DMS53 (cell line): ENCODE results near the gene RUBCN.
A peak's percentile ranks its signal among the peaks of the same experiment; 100 is the strongest.
"Not testable (repeated sequence)": the region's sequence is repeated elsewhere in the genome, so short reads cannot be mapped to it uniquely, and the experiment has no call there.

Experiments
- DNase-seq: peaks from one replicate; lab custom pipeline; 2025; lab: John Stamatoyannopoulos, UW

Gene RUBCN

DNA sequence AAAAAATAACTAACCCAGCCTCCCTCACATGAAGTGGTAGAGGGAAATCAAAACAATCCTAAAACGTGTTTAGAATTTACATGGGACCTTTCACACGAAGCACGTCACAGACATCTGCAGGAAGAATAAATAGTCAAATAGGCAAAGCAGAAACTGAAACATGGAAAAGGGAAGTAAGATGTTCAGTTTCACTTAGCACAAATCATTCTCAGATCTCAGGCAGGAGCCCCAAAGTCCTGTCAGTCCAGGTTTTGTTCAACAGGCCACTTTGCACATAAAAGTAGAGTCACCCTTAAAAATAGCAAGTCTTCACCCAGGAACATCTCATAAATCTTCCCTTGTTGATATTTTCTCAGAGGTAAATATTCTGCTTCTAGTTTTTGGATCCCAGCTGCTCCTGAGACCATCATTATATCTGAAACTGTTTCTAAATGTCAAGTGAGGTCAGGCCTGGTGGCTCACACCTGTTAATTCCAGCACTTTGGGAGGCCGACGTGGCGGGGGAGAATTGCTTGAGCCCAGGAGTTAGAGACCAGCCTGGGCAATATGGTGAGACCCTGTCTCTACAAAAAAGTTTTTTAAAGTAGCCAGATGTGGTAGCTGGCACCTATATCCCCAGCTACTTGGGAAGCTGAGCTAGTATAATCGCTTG is 1.9 kb downstream of the RUBCN start:
- no peak for DNase-seq

- DNase-seq: no peak
These were observed 3.7 kb downstream of the RUBCN start for GRCh38 chr3:197733042-197733441.

DNA sequence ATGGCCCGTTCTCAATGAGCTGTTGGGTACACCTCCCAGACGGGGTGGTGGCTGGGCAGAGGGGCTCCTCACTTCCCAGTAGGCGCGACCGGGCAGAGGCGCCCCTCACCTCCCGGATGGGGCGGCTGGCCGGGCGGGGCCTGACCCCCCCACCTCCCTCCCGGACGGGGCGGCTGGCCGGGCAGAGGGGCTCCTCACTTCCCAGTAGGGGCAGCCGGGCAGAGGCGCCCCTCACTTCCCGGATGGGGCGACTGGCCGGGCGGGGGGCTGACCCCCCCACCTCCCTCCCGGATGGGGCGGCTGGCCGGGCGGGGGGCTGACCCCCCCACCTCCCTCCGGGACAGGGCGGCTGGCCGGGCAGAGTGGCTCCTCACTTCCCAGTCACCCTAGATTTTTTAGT is 5.2 kb downstream of the RUBCN start:
- not testable (repeated sequence) for DNase-seq

DNA sequence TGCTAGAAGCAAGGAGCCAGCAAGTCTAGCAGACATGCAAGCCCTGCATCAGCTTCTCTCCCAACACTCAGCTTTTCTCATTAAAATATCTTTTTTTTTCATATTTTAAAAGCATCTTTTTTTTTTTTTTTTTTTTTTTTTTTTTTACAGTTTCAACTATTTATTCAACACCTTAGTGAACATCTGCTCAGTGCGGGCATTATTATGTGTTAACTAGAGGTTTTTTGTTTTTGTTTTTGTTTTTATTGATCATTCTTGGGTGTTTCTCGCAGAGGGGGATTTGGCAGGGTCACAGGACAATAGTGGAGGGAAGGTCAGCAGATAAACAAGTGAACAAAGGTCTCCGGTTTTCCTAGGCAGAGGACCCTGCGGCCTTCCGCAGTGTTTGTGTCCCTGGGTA is 5.9 kb downstream of the RUBCN start:
- not testable (repeated sequence) for DNase-seq

GRCh38 chr3:197730200-197730599 is 6.5 kb downstream of the RUBCN start:
- peak; percentile 22 for DNase-seq

DNA sequence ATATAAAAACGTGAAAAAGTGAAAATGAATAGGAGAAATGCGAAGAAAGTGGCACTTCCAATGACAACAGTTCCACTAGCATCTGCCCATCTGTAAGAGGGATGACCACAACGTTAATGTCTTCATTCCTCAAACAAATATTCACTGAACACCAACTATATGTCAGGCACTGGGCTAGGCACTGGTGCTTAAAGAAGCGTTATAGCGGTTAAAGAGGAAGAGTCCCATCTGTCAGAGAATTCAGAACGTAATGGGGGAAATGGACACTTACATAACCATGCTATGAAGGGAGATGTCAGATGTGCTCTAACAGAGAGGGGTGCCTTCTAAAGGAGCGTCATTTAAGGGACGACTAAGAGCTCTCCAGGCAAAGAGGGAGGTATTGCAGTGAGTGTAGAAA is 8.2 kb downstream of the RUBCN start:
- no peak for DNase-seq

DNA sequence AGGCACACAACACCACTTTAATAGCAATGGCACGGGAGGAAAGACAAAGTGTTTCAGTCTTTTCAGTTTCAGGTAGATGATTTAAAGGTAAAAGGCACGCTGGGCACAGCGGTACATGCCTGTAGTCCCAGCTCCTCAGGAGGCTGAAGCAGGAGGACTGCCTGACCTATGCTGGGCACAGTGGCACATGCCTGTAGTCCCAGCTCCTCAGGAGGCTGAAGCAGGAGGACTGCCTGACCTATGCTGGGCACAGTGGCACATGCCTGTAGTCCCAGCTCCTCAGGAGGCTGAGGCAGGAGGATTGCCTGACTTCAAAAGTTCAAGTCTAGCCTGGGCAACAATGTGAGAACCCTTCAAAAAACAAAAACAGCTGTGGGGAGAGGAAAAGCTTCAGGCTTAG is 8.8 kb downstream of the RUBCN start:
- not testable (repeated sequence) for DNase-seq

DNA sequence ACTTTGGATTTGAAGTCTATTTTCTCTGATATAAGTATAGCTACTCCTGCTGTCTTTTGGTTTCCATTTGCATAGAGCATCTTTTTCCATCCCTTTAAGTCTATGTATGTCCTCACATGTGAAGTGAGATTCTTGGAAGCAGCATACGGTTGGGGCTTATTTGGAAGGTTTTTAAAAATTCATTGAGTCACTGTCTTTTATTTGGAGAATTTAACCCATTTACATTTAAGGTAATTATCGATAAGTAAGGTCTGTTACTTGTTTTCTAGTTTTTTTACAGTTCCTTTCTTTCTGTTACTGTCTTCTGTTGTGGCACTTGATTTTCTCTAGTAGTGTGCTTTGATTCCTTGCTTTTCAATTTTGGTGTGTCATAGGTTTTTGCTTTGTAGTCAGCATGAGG is 14.0 kb downstream of the RUBCN start:
- DNase-seq: no peak

GRCh38 chr3:197720694-197721093 is 16.0 kb downstream of the RUBCN start:
- no peak for DNase-seq

DNA sequence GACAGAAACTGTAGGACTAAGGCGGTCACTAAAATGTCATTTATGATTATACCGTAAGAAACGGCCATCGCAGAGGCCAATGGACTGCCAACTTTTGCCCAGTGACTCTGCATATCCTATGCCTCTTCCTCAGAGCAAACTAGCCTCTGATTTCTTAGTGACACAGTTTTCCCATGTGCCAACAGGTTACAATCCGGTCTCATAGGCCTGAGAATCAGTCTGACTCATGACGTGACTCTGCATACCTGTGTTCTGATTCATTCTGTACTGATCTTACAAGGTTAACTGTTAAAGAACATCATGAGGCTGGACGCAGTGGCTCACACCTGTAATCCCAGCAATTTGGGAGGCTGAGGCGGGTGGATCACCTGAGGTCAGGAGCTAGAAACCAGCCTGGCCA is 17.8 kb downstream of the RUBCN start:
- peak; percentile 21 for DNase-seq

DNA sequence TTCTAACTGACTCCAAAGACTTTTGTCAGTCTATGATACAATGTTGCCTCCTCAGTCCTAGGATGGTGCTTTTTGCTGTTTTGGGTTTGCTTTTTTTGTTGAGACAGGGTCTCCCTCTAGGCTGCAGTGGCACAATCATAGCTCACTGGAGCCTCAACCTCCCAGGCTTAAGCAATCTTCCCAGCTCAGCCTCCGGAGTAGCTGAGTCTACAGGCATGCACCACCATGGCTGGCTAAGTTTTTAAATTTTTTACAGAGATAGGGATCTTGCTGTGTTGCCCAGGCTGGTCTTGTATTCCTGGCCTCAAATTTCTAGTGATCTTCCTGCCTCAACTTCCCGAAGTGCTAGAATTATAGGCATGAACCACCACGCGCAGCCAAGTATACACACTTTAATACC is 22.5 kb downstream of the RUBCN start:
- no peak for DNase-seq

DNA sequence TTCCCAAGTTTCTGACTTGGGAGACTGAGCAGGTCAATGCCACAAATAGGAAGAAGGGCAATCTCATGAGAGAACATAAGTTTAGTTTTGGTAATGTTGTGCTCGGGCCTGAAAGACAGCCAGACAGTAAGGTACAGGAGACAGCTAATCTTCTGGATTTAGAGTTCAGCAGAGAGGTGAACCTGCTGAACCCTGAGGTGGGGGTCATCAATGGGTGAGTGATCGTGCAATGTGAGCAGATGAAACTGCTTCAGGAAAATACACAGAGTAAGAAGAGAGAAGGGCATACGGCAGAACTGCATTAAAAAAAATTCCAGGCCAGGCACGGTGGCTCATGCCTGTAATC is 23.3 kb downstream of the RUBCN start:
- DNase-seq: no peak

GRCh38 chr3:197711973-197712707 is 24.6 kb downstream of the RUBCN start:
- DNase-seq: peak; percentile 85

DNA sequence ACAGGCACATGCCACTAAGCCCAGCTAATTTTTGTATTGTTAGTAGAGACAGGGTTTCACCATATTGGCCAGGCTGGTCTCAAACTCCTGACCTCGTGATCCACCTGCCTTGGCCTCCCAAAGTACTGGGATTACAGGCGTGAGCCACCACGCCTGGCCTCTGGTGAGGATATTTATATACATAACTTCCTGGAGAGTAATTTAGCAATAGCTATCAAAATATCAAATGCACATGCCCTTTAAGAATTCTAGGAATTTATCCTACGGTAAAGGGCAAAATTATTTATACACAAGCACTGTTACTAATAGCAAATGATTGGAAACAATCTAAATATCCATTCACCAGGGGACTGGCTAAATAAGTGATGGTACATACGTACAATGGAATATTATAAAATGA is 25.7 kb downstream of the RUBCN start:
- DNase-seq: not testable (repeated sequence)

GRCh38 chr3:197709135-197709534 is 27.6 kb downstream of the RUBCN start:
- no peak for DNase-seq

DNA sequence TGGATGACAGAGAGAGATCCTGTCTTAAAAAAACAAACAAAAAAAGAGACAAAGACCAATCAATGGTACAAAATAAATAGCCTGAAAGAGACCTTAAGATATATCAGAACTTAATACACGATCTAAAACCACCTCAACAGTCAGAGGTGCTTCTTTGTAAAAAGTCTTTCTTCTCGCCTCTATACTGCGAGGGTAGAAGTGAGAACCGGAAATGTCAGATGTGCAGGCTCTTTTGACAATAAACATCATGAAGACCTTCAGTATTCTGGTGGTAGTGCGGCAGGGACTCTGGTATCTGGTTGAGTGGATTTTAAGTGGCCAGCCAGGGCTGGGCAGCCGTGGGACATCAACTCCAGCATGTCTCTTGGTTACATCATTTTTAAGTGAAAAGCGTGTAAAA is 30.0 kb downstream of the RUBCN start:
- DNase-seq: no peak

DNA sequence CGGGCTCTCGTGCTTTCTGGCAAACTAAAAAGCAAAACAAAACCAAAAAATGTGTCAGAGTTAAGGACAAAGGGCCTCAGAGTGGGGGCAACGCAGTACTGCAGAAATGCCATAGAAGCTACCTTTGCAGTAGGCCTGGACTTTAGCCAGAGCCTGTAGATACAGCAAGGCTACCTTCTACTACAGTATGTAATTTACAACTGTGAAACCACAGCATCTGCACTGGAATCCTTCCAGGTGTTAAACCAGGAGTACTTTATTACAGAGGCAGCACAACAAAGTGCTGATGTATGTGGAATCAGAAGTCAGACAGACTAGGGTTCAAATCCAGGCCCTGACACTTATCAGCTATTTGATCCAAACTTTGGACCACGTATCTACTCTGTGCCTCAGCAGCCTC is 34.9 kb downstream of the RUBCN start:
- no peak for DNase-seq

- no peak for DNase-seq
These were observed 36.6 kb downstream of the RUBCN start for GRCh38 chr3:197700095-197700494.

DNA sequence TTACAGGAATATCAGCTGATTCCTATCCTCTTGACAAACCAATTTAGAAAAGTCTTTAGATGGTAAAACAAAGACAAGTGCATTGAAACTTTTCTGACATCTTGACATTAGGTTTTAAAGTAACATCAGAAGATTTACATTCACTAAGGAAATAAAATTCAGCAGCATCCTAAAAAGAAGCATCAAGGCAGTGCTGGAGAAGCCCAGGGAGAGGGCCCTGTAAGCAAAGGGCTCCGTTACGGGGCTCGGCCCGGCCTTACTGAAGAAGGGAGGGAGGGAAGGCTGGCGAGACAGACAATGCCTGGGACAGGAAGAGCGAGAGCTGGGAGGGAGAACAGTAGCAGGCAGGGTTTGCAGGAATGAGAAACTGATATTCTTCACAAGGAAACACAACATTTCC is 39.3 kb downstream of the RUBCN start:
- DNase-seq: no peak

DNA sequence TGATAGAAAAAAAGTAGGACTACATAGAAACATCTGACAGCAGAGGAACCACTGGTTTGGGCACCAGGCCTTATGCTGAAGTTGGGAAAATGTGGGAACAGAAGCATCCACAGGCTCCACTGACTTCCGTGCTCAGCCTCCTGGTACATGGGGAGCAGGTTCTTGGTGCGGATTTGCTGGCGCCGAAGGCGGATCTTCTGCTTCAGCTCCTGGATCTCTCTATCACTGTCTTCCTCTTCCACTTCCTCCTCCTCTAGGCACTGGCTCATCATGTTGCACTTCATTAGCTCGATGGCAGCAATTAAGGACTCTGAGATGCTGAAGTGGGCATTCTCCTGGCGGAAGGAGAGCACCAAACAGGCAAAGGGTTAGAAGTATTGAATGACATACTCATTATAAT is 42.5 kb downstream of the RUBCN start:
- DNase-seq: no peak

GRCh38 chr3:197692641-197693040 is 44.1 kb downstream of the RUBCN start:
- DNase-seq: peak; percentile 9

GRCh38 chr3:197690754-197691153 is 46.0 kb downstream of the RUBCN start:
- DNase-seq: no peak

DNA sequence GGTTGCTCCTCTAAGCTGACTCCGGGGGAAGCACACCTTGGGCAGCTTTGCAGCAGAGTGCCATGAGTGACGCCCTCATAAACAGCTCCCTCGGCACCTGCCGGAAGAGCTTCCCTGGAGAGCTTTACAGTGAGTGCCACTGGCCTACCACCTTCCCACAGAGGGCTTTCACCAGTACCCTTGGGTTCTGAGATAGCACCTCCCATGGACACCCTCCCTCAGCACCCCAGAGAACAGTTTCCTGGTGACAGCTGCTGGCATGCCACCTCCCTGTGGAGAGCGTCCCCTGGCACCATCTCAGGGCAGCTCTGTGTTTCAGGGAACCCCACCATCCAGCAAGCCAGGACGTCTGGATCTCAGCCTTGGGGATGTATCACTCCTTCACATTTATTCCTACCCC is 49.1 kb downstream of the RUBCN start:
- no peak for DNase-seq

GRCh38 chr3:197686899-197687298 is 49.8 kb downstream of the RUBCN start:
- DNase-seq: no peak
